A549 (cell line): ENCODE measurements around the gene DIP2C.

Experiments used
- JUN ChIP-seq, 2 experiments: fragments of >200 bp; sonication (Bioruptor Twin); formaldehyde crosslinking; IDR thresholded peaks; 2 replicates in 1 of 2; 3 replicates in 1 of 2; pipeline ENCODE4 v1.6.1; 2016 to 2017
- TF ChIP-seq, protein P1 (sequence below): fragments of >200 bp; sonication (Bioruptor Twin); formaldehyde crosslinking; IDR thresholded peaks from 3 replicates; pipeline ENCODE4 v1.5.1; 2016

DNA sequence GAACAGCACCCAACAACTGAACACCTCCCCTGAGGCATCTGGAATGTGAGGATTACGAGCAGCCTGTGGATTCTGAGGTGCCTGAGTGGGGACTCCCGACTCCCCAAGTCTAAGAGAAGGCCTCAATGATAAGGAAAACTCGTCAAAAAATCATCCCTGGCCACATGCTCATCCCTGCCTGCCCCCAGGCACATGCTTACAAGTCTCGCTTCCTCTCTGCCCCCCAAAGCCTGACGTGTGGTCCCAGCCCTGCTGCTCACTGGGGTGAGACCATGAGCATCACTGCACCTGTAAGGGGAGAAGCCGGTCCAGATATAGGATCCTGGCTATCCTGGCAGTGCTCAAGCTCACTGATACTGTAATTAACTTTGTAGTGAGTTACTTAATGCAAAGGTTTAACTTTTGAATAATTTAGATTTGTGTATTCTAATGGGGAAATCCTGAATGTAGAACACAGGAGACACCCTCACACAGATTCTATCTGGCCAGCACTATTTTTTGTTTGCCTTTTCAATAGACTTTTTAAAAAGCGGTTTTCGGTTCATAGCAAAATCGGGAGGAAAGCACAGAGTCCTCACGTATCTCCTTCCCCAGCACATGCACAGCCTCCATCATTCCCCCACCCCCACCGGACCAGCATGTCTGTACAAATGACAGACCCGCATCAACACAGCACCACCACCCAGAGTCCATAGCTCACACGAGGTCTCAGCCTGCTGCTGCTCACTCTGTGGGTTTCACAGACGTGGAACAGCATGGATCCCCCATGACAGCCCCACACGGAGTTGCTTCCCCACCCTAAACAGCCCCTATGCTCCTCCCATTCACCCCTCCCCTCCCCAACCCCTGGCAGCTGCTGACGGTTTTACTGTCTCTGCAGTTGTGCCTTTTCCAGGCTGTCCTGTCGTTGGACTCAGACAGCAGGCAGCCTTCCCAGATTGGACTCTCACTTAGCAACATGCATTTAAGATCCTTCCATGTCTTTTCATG, 167.9 kb downstream of the DIP2C start:
- TF ChIP-seq, protein P1, sequence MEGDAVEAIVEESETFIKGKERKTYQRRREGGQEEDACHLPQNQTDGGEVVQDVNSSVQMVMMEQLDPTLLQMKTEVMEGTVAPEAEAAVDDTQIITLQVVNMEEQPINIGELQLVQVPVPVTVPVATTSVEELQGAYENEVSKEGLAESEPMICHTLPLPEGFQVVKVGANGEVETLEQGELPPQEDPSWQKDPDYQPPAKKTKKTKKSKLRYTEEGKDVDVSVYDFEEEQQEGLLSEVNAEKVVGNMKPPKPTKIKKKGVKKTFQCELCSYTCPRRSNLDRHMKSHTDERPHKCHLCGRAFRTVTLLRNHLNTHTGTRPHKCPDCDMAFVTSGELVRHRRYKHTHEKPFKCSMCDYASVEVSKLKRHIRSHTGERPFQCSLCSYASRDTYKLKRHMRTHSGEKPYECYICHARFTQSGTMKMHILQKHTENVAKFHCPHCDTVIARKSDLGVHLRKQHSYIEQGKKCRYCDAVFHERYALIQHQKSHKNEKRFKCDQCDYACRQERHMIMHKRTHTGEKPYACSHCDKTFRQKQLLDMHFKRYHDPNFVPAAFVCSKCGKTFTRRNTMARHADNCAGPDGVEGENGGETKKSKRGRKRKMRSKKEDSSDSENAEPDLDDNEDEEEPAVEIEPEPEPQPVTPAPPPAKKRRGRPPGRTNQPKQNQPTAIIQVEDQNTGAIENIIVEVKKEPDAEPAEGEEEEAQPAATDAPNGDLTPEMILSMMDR, result no peak
- no peak for TF ChIP-seq JUN (IDR thresholded peaks at IDR 0.05)
